ENCODE measurements around the gene NME7.

NME7 gene

DNA sequence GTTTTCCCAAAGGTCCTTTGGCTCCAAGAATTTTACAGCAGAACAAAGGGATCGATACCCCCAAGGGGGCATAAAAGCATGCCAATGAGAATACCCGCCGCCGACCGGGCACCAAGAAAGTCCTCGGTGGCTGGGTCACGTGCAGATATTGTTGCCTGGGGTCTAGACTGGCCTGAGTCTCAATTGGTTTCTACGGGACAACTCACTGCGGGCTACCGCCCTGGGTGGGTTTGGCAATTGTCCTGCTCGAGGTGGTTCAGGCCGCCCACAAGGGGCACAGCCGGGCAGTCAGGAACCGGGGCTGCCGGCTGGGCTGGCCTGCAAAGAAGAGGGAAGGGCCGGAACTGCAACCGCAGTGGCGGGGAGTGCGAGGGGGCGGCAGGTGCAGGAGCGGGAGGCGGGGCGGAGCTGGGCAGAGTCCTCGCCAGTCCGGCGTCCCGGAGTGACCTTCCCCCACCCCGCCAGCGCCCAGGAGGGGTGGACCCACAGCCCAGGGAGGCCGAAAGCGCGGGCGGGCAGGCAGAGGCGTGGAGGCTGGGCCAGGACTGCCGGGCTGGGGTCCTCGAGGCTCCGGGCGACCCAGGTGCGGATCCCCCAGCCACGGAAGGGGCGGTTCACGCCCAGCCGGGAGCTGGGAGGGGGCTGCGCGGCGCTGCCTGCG, 262.0 kb downstream of the NME7 start (continued):
- TF ChIP-seq, protein P1, sequence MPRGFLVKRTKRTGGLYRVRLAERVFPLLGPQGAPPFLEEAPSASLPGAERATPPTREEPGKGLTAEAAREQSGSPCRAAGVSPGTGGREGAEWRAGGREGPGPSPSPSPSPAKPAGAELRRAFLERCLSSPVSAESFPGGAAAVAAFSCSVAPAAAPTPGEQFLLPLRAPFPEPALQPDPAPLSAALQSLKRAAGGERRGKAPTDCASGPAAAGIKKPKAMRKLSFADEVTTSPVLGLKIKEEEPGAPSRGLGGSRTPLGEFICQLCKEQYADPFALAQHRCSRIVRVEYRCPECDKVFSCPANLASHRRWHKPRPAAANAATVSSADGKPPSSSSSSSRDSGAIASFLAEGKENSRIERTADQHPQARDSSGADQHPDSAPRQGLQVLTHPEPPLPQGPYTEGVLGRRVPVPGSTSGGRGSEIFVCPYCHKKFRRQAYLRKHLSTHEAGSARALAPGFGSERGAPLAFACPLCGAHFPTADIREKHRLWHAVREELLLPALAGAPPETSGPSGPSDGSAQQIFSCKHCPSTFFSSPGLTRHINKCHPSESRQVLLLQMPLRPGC (tag by site-specific recombination; IDR thresholded peaks at IDR 0.05), result no peak
- TF ChIP-seq ZNF596 (tag by site-specific recombination; IDR thresholded peaks at IDR 0.05) (peak; percentile 11; the same call in 1 of the 2 replicates), SP3 (tag by site-specific recombination; IDR thresholded peaks at IDR 0.05) (peak; percentile 82), ZNF76 (tag by site-specific recombination; IDR thresholded peaks at IDR 0.05; ENCODE audit: borderline replicate concordance, low read depth) (no peak), GFI1B (tag by site-specific recombination; IDR thresholded peaks at IDR 0.05) (no peak), ZNF585B (tag by site-specific recombination; IDR thresholded peaks at IDR 0.05) (no peak), ZNF311 (tag by site-specific recombination; IDR thresholded peaks at IDR 0.05; ENCODE audit: borderline replicate concordance) (no peak), ZNF175 (tag by site-specific recombination; IDR thresholded peaks at IDR 0.05) (no peak), GLI4 (tag by site-specific recombination; IDR thresholded peaks at IDR 0.05) (no peak), ZNF645 (tag by site-specific recombination; IDR thresholded peaks at IDR 0.05) (no peak), ZNF24 (tag by site-specific recombination; IDR thresholded peaks at IDR 0.05) (no peak), ZNF664 (tag by site-specific recombination; IDR thresholded peaks at IDR 0.05) (no peak), ZNF133 (tag by site-specific recombination; IDR thresholded peaks at IDR 0.05) (no peak), ZIC2 (tag by site-specific recombination; IDR thresholded peaks at IDR 0.05) (peak; percentile 80), ZNF791 (tag by site-specific recombination; IDR thresholded peaks at IDR 0.05) (no peak), ZXDB (tag by site-specific recombination; IDR thresholded peaks at IDR 0.05) (peak; percentile 10; the same call in 1 of the 2 replicates), ZBTB11 (tag by site-specific recombination; conservative IDR thresholded peaks at IDR 0.05; ENCODE audit: low read depth) (no peak), KLF16 (tag by site-specific recombination; IDR thresholded peaks at IDR 0.05) (peak; percentile 80)
- TF ChIP-seq, protein P2, sequence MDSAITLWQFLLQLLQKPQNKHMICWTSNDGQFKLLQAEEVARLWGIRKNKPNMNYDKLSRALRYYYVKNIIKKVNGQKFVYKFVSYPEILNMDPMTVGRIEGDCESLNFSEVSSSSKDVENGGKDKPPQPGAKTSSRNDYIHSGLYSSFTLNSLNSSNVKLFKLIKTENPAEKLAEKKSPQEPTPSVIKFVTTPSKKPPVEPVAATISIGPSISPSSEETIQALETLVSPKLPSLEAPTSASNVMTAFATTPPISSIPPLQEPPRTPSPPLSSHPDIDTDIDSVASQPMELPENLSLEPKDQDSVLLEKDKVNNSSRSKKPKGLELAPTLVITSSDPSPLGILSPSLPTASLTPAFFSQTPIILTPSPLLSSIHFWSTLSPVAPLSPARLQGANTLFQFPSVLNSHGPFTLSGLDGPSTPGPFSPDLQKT (IDR thresholded peaks at IDR 0.05; ENCODE audit: borderline replicate concordance, low read depth, low read length), result no peak
- TF ChIP-seq, protein P3, sequence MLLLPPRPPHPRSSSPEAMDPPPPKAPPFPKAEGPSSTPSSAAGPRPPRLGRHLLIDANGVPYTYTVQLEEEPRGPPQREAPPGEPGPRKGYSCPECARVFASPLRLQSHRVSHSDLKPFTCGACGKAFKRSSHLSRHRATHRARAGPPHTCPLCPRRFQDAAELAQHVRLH (tag by site-specific recombination; IDR thresholded peaks at IDR 0.05), result no peak
- TF ChIP-seq, protein P4, sequence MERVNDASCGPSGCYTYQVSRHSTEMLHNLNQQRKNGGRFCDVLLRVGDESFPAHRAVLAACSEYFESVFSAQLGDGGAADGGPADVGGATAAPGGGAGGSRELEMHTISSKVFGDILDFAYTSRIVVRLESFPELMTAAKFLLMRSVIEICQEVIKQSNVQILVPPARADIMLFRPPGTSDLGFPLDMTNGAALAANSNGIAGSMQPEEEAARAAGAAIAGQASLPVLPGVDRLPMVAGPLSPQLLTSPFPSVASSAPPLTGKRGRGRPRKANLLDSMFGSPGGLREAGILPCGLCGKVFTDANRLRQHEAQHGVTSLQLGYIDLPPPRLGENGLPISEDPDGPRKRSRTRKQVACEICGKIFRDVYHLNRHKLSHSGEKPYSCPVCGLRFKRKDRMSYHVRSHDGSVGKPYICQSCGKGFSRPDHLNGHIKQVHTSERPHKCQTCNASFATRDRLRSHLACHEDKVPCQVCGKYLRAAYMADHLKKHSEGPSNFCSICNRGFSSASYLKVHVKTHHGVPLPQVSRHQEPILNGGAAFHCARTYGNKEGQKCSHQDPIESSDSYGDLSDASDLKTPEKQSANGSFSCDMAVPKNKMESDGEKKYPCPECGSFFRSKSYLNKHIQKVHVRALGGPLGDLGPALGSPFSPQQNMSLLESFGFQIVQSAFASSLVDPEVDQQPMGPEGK (tag by site-specific recombination; IDR thresholded peaks at IDR 0.05), result peak; percentile 75
- TF ChIP-seq, protein P5, sequence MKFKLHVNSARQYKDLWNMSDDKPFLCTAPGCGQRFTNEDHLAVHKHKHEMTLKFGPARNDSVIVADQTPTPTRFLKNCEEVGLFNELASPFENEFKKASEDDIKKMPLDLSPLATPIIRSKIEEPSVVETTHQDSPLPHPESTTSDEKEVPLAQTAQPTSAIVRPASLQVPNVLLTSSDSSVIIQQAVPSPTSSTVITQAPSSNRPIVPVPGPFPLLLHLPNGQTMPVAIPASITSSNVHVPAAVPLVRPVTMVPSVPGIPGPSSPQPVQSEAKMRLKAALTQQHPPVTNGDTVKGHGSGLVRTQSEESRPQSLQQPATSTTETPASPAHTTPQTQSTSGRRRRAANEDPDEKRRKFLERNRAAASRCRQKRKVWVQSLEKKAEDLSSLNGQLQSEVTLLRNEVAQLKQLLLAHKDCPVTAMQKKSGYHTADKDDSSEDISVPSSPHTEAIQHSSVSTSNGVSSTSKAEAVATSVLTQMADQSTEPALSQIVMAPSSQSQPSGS (tag by site-specific recombination; IDR thresholded peaks at IDR 0.05; ENCODE audit: low read depth), result no peak

Data from HEK293 (cell line).